Cerebellar nuclear complex (tissue), 1 donor: ENCODE results near the gene PDXDC1.
"Not testable (repeated sequence)": the region's sequence is repeated elsewhere in the genome, so short reads cannot be mapped to it uniquely, and the experiment has no call there.

Source experiments
- DNase-seq, 2 experiments: peaks; one replicate each; lab custom pipeline; 2025; lab: John Stamatoyannopoulos, UW

Gene PDXDC1

GRCh38 chr16:15135483-15136360 is 160.9 kb downstream of the PDXDC1 start:
- not testable (repeated sequence) for DNase-seq

GRCh38 chr16:15137514-15137913 is 162.7 kb downstream of the PDXDC1 start:
- DNase-seq, result not testable (repeated sequence)

DNA sequence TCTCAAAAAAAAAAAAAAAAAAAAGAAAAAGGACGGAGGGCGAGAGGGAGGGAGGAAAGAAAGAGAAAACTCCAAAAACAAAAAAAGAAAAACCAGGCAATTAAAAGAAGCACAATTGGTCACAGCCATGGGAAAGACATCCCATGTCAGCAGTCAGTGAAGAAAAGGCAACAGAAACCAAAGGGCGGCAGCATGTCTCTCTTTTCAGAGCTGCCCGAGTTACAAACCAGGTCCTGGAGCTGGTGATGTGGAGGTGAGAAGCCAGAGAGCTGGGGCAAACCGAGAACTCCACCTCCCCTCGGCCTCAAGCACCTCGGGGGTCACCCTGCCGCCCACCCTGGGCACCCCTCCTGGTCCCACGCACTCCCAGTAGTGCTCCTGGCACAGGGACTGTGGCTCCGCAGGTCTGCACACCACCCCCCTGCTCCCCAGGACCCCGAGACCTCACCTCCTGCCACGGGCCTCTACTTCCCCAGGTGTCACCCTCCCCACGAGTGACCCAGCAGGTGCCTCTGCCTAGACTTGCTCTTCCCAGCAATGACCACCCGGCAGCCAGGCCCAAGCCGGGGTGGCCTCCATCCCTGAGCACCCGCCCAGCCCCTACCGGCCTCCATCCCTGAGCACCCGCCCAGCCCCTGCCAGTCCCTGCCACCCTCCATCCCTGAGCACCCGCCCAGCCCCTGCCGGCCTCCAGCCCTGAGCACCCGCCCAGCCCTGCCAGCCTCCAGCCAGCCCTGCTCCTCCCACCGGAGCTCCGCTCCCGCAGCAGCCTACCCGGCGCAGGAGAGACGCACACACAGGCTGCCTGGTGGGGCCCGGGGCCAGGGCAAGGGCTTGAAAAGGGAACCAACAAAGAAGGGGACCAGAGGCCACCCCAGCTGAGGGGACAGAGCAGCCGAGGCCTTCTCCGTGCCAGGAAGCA is 165.9 kb downstream of the PDXDC1 start:
- not testable (repeated sequence) for DNase-seq

- no peak for DNase-seq
Measured at GRCh38 chr16:15141586-15141985, 166.8 kb downstream of the PDXDC1 start.

DNA sequence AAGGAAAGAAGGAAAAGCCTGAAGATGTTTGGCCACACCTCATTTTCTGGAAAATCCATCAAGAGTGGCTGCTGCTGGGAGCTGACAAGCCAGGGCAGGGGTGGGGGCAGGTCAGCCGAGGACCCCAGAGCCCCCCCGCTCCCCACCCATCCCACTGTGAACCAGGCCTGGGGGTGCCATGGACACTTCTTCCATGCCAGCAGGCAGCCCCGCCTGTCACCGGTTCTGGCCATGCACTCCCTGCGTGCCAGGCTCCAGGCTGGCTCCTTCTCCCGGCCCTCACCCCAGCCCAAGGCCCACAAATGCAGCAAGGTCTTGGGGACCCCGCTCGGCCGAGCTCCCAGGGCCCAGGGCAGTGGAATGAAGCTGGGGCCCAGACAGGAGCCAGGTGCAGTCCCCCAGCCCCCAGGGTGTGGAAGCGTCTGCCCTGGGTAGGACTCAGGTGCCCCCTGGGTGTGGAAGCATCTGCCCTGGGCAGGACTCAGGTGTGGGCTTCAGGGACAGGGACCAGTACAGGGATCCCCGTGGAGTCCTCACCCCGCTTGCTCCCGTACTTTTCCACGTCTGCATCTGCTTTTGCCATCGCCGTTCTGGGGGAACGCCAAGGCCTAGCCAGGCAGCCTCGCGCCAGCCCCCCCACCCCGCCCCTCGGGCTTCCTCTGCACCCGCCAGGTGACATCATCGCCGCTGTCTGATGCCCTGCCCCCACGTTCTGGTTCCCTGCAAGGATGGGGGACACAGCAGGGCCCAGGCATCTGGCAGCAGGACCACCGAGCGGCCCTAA is 167.5 kb downstream of the PDXDC1 start:
- DNase-seq, result not testable (repeated sequence)

GRCh38 chr16:15142891-15143600 is 168.2 kb downstream of the PDXDC1 start:
- DNase-seq, result not testable (repeated sequence)

GRCh38 chr16:15143601-15144091 is 168.8 kb downstream of the PDXDC1 start:
- not testable (repeated sequence) for DNase-seq

DNA sequence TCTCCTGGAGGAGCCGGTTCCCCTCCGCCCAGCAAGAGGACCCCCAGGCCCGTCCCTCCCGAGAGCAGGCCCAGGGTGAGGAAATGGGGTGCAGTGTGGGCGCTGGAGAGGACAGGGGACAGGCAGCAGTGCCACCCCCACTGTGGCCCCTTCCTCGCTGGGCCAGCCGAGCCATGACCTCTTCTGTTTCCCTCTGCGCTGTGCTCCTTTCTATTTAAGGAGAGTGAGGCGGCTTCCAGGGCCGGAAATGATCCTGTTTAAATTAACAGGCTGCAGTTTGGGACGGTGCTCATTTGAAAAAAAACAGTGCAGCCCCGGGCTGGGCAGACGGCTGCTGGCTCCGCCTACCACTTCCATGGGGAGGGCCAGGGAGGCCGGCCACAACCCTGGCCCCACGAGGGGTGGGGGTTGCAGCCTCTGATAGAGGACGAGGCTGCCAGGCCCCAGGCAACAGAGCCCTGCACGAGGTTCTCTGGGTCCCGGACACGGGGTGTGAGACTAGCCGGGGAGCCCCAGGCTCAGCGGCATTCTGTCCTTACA is 169.3 kb downstream of the PDXDC1 start:
- not testable (repeated sequence) for DNase-seq

- DNase-seq, result not testable (repeated sequence)
Measured at GRCh38 chr16:15144781-15145417, 170.1 kb downstream of the PDXDC1 start.

GRCh38 chr16:15145418-15146263 is 170.8 kb downstream of the PDXDC1 start:
- not testable (repeated sequence) for DNase-seq

DNA sequence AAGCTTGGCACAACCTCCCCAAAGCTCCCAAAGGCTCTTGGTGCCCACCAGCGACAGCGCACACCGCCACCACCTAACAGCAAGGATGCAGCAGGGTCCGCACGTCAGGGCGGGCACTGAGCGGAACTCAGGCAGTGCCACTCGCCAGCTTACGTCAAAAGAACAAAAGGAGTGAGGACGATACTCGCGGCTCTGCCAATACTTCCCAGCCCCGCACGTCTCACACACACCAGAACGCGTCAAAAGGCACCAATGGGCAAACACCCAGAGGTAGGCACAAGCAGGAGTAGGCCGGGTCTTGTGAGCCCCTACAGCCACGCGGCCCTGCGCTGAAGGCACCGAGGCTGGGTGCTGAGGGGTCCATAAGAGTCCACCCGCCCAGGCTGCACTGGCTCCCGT is 171.4 kb downstream of the PDXDC1 start:
- not testable (repeated sequence) for DNase-seq

GRCh38 chr16:15148831-15149230 is 174.0 kb downstream of the PDXDC1 start:
- DNase-seq, result not testable (repeated sequence)

- not testable (repeated sequence) for DNase-seq
Measured at GRCh38 chr16:15149260-15149659, 174.4 kb downstream of the PDXDC1 start.

DNA sequence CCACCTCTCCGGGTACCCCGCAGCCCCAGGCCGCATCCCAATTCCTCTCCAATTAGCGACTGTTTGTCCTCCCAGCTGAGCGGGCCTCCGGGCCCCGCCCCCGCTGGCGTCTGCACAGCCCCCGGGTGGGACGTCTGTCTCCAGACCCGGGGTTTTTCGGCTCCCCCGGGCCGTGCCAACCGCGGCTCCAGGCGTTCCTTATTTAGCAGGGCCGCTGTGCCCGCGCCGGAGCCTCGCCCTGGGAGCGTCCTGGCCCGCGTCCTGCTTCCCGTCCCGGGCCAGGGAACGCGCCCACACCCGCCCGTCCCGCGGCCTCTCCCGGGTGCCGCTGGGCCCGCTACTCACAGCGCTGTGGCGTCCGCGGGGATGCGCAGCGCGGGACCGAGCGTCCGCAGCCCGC is 179.2 kb downstream of the PDXDC1 start:
- DNase-seq, result not testable (repeated sequence)

GRCh38 chr16:15154650-15155562 is 180.1 kb downstream of the PDXDC1 start:
- peak in 1 of 2 experiments; percentile 49 for DNase-seq

DNA sequence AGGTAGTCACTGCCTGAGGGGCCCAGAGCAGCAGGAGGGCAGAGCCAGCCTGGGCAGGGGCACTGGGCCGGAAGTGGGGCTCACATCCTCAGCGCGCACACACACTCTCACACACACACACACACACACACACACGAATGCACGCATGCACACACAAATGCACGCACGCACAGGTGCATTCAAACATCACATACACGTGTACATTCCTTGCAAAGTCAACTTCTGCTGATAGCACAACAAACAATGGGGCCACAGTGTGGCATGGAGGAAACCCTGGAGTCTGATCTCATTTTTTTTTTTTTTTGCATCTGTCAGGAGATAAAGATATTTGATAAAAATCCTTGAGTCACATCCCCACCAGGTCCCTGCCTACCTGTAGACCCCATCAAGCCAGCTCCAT is 182.8 kb downstream of the PDXDC1 start:
- not testable (repeated sequence) for DNase-seq

- not testable (repeated sequence) for DNase-seq
Measured at GRCh38 chr16:15159671-15160070, 184.8 kb downstream of the PDXDC1 start.

GRCh38 chr16:15160571-15160970 is 185.7 kb downstream of the PDXDC1 start:
- not testable (repeated sequence) for DNase-seq
